Upper lobe of left lung (tissue), 4 donors: ENCODE measurements around the gene TMEM116.

Experiments used
- CTCF ChIP-seq, 6 experiments: fragments of 450-650 bp in 4 of 6; fragments of 200-600 bp in 2 of 6; sonication (generic) in 2 of 6; IDR thresholded peaks; one replicate each; pipeline ENCODE4 v1.5.1; 2016 to 2019; ENCODE audit warnings: antibody characterized with exemption in 6 of 6
- POLR2A ChIP-seq, 4 donors: fragments of 450-650 bp; IDR thresholded peaks; one replicate each; pipeline ENCODE4 v1.5.1; 2016 to 2017; ENCODE audit warnings: antibody characterized with exemption in 4 of 4, mild to moderate bottlenecking in 2 of 4

DNA sequence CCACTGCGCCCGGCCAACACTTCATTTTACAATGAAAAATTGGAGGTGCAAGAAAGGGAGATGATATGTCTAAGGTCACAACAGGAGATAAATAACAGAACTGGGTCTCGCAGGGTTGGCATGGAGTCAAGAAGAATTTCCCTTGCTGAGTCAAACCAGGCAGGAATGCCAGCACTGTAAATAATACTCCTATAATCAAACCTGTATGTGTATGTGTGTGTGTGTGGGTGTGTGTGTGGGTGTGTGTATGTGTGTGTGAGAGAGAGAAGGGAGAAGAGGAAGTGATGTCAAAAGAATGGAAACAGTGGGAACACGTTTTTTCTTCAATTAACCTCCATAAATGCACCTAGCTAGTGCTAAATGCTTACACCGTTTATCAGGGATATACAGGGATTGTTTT lies 70.4 kb downstream of the TMEM116 start:
- TF ChIP-seq CTCF (IDR thresholded peaks at IDR 0.05): no peak
- TF ChIP-seq POLR2A (IDR thresholded peaks at IDR 0.05): no peak
